Fibroblast of the aortic adventitia (primary cell): ENCODE measurements around the gene SYN1. TPM values are rescaled to one million over a fixed set of nuclear protein-coding genes. Genes with fewer than 3 reads are reported as not detected.

Source experiments
- DNase-seq: peaks from one replicate; pipeline ENCODE4 v3.0.0-alpha.2; 2010; ENCODE audit warnings: low read depth
- H3K4me3 ChIP-seq: 2 replicates; pipeline ENCODE4 v1.5.1; 2011; ENCODE audit warnings: low read depth, mild to moderate bottlenecking, control low read depth, low read length, moderate library complexity
- total RNA-seq: library from RNA; depleted of rRNA; stranded (reverse); fragments of >200 nt; gene quantifications from 2 replicates; pipeline ENCODE4 v1.2.3, GENCODE V29; 2012; ENCODE audit warnings: low replicate concordance
- TF ChIP-seq, protein P1 (sequence below): IDR thresholded peaks from 2 replicates; pipeline ENCODE4 v1.5.1; 2011; ENCODE audit warnings: mild to moderate bottlenecking, low read length, control low read depth, inconsistent platforms; ENCODE audit not compliant: insufficient read depth

The SYN1 gene
- total RNA-seq, 1 donor, result 0.09 TPM

DNA sequence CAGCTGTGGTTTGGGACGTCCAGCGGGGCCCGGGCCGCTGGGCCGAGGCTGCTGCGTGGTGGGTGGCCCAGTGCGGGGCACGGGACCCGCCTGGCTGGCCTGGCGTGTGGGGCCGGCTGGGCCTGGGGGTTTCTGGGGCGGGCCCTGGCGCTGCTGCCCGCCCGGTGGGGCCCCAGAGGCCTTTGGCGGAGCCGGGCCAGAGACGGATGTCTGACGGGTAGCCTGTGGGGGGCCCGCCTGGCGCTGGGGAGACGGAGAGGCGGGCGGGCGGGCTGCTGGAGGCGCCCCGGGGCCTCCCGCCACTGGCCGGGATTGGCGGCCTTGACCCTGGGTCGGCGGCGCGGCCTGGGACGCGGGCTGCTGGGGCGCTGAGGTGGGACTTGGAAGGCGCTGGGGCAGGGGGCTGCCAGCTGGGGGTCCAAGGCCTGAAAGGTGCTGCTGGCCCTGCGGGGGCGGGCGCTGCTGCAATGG is 45.5 kb downstream of the SYN1 start:
- no peak overlapping the region for H3K4me3 ChIP-seq
- TF ChIP-seq, protein P1, sequence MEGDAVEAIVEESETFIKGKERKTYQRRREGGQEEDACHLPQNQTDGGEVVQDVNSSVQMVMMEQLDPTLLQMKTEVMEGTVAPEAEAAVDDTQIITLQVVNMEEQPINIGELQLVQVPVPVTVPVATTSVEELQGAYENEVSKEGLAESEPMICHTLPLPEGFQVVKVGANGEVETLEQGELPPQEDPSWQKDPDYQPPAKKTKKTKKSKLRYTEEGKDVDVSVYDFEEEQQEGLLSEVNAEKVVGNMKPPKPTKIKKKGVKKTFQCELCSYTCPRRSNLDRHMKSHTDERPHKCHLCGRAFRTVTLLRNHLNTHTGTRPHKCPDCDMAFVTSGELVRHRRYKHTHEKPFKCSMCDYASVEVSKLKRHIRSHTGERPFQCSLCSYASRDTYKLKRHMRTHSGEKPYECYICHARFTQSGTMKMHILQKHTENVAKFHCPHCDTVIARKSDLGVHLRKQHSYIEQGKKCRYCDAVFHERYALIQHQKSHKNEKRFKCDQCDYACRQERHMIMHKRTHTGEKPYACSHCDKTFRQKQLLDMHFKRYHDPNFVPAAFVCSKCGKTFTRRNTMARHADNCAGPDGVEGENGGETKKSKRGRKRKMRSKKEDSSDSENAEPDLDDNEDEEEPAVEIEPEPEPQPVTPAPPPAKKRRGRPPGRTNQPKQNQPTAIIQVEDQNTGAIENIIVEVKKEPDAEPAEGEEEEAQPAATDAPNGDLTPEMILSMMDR, result no peak
- DNase-seq, result no peak

DNA sequence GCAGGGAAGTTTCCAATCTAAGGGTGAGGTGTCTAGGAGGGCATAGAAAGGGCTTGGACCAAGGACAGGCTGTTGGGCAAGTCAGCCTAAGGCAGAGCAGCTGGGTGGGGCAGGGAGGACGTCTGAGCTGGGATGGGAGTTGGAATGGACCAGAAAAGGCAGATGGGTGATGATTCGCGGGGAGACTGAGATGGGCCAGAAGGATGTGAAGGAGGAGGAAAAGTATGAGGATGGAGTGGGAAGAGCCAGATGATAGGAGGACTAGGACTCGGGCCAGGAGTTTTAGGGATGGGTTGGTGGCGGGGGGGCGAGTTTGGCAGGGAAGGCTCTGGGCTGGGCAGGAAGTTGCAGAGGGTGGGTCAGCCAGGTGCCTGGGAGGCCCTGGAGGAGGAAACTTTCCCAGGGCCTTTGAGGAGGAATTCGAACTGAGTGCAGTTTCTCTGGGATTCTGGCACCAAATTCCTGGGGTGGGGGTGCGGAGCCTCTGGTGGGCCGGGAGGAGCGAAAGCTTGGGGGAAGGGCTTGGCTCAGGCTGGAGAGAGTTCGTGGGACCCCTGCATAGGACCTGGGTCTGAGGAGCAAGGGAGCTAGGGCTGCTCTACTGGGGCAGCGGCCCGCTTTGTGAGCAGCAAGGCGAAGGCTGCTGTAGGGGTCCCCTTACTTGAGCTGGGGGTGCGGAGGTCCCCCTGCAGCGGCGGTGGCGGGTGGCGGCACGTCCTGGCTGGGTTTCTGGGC is 46.1 kb downstream of the SYN1 start:
- peak overlapping the region; percentile 9 for H3K4me3 ChIP-seq
- DNase-seq, result peak; percentile 76

DNA sequence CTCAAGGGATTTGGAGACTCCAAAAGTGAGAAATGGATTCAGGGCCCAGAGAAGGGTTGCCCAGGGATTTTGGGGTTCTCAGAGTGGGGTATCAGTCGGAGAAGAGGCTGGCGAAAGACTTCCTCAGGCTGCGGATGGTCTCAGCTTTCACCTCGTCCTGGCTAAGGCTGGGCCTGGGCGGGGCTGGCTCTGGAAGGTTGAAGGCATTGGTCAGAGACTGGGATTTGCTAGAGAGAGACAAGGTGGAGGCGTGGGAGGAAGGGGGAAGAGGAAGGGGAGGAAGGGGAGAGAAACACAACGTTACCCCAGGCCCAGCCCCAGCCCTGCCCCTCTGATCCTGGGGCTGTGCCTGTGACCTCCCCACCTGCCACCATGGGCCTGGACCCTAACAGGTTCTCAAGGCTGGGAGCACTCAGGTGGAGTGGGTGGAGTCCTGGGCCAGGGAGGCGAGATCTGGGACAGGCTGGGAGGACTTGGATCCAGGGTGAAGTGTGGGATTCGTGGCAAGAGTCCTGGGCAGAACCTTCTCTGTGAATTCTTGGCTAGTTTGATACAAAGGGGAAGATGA is 46.8 kb downstream of the SYN1 start:
- H3K4me3 ChIP-seq, result no peak overlapping the region
- no peak for DNase-seq
- TF ChIP-seq, protein P1, result no peak

More for the DNA sequence above, 46.1 kb downstream of the SYN1 start:
- TF ChIP-seq, protein P1, result no peak

DNA sequence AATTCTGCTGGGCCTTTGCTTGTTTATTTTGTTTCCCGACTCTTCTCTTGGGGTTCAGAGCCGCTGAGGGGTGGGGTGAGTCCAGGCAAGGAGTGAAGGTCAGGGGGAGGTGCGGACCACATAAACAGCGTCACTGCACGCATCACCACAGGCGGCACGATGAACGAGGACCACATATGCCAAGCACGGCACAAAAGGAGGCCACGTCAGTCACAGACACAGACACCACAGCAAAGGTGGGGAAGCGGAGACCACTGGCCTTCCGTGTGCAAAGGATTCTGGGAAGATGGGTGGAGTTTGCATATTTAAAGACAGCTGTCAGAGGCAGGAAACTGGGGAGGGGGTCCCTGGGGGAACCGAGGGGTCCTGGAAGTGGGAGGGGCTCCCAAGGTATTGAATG is 47.8 kb downstream of the SYN1 start:
- H3K4me3 ChIP-seq, result no peak overlapping the region
- no peak for DNase-seq
- TF ChIP-seq, protein P1, result no peak

DNA sequence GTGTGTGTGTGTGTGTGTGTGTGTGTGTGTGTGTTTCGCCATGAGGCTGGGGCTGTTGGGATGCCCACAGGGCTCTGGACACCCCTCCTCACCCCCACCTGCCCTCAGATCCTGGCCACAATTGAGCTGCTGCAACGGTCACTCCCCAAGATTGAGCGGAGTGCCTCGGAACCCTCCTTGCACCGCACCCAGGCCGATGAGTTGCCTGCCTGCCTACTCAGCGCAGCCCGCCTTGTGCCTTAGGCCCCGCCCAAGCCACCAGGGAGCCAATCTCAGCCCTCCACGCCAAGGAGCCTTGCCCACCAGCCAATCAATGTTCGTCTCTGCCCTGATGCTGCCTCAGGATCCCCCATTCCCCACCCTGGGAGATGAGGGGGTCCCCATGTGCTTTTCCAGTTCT is 48.4 kb downstream of the SYN1 start:
- no peak overlapping the region for H3K4me3 ChIP-seq

DNA sequence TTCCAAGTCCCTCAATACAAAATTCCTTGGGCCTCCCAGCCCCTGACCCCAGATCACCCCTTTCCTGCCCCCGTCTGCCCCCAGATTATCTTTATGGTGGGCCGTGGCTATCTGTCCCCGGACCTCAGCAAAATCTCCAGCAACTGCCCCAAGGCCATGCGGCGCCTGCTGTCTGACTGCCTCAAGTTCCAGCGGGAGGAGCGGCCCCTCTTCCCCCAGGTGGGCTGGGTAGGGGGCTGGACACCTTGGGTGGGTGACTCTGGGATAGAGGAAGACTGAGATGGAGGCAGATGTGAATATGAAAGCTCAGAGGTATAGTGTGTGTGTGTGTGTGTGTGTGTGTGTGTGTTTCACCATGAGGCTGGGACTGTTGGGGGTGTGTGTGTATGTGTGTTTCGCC is 48.9 kb downstream of the SYN1 start:
- no peak for DNase-seq
- TF ChIP-seq, protein P1, result no peak
- no peak overlapping the region for H3K4me3 ChIP-seq

More for the DNA sequence above, 48.4 kb downstream of the SYN1 start:
- TF ChIP-seq, protein P1, result no peak
- DNase-seq, result no peak
